GM13977 (cell line): ENCODE data around the gene MCM10.
A peak's percentile ranks its signal among the peaks of the same experiment; 100 is the strongest.

Experiments
- DNase-seq: peaks from one replicate; pipeline ENCODE4 v3.0.0; 2012; ENCODE audit warnings: low spot score
- CTCF ChIP-seq: IDR thresholded peaks from 2 replicates; pipeline ENCODE4 v1.5.1; 2012; ENCODE audit warnings: mild to moderate bottlenecking, control low read depth; ENCODE audit not compliant: insufficient read depth; ENCODE audit errors: extremely low read depth, missing control alignments
- in situ Hi-C: fragments of 300-500 bp; cut with MboI; formaldehyde crosslinking; loops from one replicate; pipeline ENCODE4 v1.12.0; 2022; ENCODE audit warnings: low sequenced_read_pairs, low pct_unique_long_range_greater_than_20kb, mixed read lengths, inconsistent platforms; ENCODE audit not compliant: unreplicated experiment

MCM10 gene

DNA sequence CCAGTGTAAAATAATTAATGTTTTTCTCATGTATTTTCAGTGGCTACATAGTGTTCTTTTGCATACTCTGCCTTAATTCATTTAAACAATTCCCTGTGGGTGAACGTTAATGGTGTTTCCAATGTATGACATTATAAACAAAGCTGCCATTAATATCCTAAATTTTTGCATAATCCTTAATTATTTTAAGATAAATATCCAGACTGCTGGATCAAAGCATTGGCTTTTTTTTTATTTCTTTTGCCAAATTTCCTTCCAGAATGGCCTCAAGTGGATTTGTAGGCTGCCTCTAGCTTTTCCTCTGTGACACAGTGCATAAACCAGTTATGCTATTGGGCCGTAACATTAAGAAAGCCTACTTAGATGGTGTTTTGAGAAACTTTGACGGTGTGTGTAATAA lies 29.5 kb downstream of the MCM10 start:
- in situ Hi-C loops: no loop called here
- TF ChIP-seq CTCF: no peak
- DNase-seq: no peak

DNA sequence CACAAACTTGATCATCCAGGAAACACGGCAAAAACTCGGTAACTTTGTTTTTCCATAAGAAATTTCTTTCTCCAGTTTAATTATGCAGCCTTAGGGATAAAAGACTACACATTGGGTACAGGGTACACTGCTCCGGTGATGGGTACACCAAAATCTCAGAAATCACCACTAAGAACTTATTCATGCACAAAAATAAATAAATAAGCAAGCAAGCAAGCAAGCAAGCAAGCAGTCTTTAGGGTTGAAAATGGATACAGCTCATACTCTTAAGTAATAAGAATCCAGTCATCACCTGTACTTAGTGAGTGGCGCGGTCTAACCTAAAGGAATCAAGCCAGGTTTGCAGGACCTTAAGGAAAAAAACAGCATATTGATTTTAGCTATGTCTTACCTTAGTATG lies 30.0 kb downstream of the MCM10 start:
- TF ChIP-seq CTCF: no peak
- in situ Hi-C loops: no loop called here
- DNase-seq: no peak

GRCh38 chr10:13193637-13194036 lies 32.3 kb downstream of the MCM10 start:
- in situ Hi-C loops: no loop called here
- no peak for TF ChIP-seq CTCF
- DNase-seq: no peak

- no peak for TF ChIP-seq CTCF
- DNase-seq: no peak
- in situ Hi-C loops: no loop called here
Measured at GRCh38 chr10:13195016-13195415, 33.7 kb downstream of the MCM10 start.

- TF ChIP-seq CTCF: no peak
- in situ Hi-C loops: no loop called here
- no peak for DNase-seq
Measured at GRCh38 chr10:13201132-13201531, 39.8 kb downstream of the MCM10 start.

- in situ Hi-C loops: no loop called here
- no peak for DNase-seq
- no peak for TF ChIP-seq CTCF
Measured at GRCh38 chr10:13206091-13206490, 44.7 kb downstream of the MCM10 start.

- TF ChIP-seq CTCF: peak; percentile 56
- DNase-seq: no peak
- in situ Hi-C loops: no loop called here
Measured at GRCh38 chr10:13206546-13207443, 45.4 kb downstream of the MCM10 start.
